GM20000 (cell line): ENCODE results near the gene HS6ST2.

Experiments used
- DNase-seq: peaks from one replicate; pipeline ENCODE4 v3.0.0; 2012; ENCODE audit warnings: low spot score
- TF ChIP-seq, protein P1 (sequence below): IDR thresholded peaks from 2 replicates; pipeline ENCODE4 v1.5.1; 2012; ENCODE audit warnings: mild to moderate bottlenecking, control low read depth; ENCODE audit errors: extremely low read depth, missing control alignments

Gene HS6ST2

DNA sequence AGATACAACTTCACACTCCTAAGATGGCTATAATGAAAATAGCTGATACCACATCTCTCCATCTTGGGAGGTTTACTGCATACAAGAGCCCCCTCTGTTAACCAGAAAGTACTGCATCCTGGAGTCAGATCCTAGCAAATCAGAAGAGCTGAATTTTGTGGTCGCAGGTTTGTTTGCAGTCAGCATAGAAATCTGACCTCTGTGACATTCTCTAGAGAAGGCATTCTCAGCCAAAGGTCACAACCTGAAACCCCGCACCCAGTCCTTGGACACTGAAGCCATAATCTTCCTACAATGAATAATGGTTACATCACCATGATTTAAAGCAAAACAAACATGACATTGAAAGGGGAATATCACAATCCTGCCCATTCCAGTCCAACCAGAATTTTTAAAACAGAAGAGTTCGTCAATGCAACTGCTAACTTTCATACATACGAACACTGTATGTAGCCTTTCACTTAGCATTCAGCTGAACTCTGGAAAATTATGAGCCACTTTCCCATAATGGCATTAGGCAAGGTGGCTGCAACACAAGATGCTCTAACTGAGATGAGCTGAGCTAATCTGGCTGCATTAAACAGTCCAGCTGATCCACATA is 17.6 kb downstream of the HS6ST2 start:
- TF ChIP-seq, protein P1, sequence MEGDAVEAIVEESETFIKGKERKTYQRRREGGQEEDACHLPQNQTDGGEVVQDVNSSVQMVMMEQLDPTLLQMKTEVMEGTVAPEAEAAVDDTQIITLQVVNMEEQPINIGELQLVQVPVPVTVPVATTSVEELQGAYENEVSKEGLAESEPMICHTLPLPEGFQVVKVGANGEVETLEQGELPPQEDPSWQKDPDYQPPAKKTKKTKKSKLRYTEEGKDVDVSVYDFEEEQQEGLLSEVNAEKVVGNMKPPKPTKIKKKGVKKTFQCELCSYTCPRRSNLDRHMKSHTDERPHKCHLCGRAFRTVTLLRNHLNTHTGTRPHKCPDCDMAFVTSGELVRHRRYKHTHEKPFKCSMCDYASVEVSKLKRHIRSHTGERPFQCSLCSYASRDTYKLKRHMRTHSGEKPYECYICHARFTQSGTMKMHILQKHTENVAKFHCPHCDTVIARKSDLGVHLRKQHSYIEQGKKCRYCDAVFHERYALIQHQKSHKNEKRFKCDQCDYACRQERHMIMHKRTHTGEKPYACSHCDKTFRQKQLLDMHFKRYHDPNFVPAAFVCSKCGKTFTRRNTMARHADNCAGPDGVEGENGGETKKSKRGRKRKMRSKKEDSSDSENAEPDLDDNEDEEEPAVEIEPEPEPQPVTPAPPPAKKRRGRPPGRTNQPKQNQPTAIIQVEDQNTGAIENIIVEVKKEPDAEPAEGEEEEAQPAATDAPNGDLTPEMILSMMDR = no peak
- DNase-seq = no peak

DNA sequence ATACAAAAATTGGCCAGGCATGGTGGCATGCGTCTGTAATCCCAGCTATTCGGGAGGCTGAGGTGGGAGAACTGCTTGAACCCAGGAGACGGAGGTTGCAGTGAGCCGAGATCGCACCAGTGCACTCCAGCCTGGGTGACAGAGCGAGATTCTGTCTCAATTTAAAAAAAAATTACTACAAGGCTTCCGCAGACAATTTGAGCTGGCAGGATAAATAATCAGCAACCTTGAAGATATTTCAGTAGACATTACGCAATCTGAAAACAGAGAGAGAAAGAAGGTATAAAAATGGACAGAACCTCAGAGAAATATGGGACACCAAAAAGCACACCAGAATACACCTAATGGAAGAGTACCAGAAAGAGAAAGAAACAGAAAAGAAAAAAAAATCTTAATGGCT is 25.3 kb downstream of the HS6ST2 start:
- DNase-seq = no peak
- TF ChIP-seq, protein P1 = no peak

DNA sequence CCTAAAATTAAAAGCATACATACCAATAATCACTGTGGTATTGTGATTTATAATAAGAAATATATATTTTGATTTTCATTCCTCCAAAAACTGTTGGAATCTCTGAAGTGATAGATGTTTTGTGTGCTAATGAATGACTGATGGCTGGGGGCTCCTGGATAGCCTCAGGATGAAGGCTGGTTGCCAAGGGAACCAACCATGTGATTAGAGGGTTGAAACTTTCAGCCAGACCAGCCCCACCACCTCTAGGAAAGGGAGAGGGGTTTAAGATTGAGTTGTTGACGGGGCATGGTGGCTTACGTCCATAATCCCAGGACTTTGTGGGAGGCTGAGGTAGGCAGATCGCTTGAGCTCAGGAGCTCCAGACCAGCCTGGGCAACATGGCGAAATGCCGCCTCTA is 34.0 kb downstream of the HS6ST2 start:
- DNase-seq = no peak
- TF ChIP-seq, protein P1 = no peak

DNA sequence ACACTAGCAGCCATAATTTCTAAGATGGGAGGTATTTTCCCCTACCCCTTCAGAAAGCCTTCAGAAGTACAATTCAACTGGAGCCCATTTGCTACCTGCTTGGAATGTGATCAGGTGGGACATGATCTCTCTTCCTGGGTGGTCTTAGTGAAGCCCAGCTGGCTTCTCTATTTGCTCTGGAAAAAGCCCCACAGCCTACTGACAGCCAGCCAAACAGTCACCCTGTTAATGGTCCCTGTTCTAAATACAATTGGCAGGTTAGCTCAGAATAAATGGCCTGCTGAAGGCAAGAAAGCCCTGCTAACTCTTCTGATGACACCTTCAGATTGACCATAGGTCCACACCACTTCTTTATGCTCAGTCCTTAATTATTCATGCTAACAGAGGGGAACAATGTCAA is 39.9 kb downstream of the HS6ST2 start:
- TF ChIP-seq, protein P1 = no peak
- DNase-seq = no peak

DNA sequence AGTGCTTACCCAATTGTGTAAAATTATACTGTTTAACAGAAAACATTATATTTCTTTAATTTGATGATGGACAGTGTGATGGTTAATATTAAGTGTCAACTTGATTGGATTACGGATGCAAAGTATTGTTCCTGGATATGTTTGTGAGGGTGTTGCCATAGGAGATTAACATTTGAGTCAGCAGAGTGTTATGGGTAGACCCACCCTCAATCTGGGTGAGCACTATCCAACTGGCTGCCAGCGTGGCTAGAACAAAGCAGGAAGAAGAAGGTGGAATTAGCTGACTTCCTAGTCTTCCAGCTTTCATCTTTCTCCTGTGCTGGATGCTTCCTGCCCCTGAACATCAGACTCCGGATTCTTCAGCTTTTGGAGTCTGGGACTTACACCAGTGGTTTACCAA is 42.1 kb downstream of the HS6ST2 start:
- TF ChIP-seq, protein P1 = no peak
- DNase-seq = no peak

DNA sequence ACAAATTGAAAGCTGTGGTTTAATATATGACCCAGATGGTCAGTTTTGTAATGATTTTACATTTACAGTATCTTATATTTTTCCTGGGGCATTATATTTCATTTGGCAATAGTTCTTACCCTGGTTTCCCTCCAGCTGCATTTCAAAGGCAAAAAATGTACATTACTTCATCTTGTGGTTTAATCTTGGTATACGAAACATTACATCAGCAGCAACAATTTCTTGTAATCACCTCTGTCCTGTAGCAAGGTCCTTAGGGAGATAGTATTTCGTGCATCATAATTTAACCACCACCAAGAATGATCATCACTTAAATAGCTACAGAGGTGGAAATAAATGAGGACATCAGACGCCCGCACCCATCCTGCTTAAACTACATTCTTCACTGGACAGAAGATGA is 48.8 kb downstream of the HS6ST2 start:
- TF ChIP-seq, protein P1 = no peak
- no peak for DNase-seq

DNA sequence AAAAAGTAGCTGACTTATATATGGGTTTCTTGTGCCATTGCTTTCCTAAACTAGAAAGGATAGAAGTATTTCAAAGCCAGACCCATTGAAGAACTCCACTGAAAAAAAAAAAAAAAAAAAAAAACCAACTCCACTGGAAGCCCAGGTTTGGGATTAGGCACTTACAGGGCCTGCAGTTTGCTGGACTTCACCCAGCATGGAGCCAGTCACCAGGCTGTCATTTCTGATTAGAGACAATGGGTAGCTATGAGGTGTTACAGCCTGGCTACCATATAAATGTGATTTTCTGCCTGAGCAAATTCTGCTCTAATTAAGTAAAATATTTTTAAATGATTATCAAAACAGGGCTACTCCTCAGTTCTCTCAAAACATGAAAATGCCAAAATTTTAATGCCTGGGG is 49.5 kb downstream of the HS6ST2 start:
- TF ChIP-seq, protein P1 = no peak
- DNase-seq = no peak
